Psoas muscle (tissue), 8 donors: ENCODE results near the gene COG5. TPM values are rescaled to one million over a fixed set of nuclear protein-coding genes. Genes with fewer than 3 reads are reported as not detected.

Experiments
- ATAC-seq, 4 donors: fragments of 200-7000 bp; cut with Tn5 transposase; one replicate each; pipeline ENCODE4 v1.9.1; 2020; ENCODE audit warnings: moderate library complexity in 3 of 4, mild to moderate bottlenecking in 2 of 4
- DNase-seq, 2 donors: peaks; one replicate each; pipeline ENCODE4 v3.0.0-alpha.2; 2020
- H3K27ac ChIP-seq: fragments of 200-600 bp; one replicate; pipeline ENCODE4 v1.8.0; 2022
- H3K27me3 ChIP-seq, 3 donors: fragments of 200-600 bp in 1 of 3; one replicate each; pipeline versions ENCODE4 v1.6.1 to v1.8.0; 2013 to 2022; ENCODE audit warnings: low read length in 2 of 3, mild to moderate bottlenecking in 2 of 3, moderate library complexity in 1 of 3; ENCODE audit not compliant: insufficient read depth in 3 of 3
- H3K36me3 ChIP-seq, 2 donors: fragments of 200-600 bp in 1 of 2; one replicate each; pipeline versions ENCODE4 v1.6.1 to v1.8.0; 2013 to 2022; ENCODE audit warnings: low read depth in 1 of 2, mild to moderate bottlenecking in 1 of 2, moderate library complexity in 1 of 2; ENCODE audit not compliant: insufficient read depth in 1 of 2
- H3K4me1 ChIP-seq: fragments of 200-600 bp; one replicate; pipeline ENCODE4 v1.8.0; 2022
- H3K4me3 ChIP-seq: fragments of 200-600 bp; one replicate; pipeline ENCODE4 v1.8.0; 2022; ENCODE audit warnings: mild to moderate bottlenecking
- H3K9me3 ChIP-seq: fragments of 200-600 bp; one replicate; pipeline ENCODE4 v1.8.0; 2022
- WGBS, 3 donors: extraction: QIAGEN DNeasy Blood & Tissue Kit; methylation state at CpG; one replicate each; pipeline versions ENCODE4 v1.1.6 to v1.1.7; 2013; 5-methylcytosine and 5-hydroxymethylcytosine counted together
- intact Hi-C, 2 donors: fragments of 100-400 bp; cut with DNase I; formaldehyde crosslinking; loops; one replicate each; pipeline versions ENCODE4 v1.11.0 to v1.14.2; 2022
- polyA plus RNA-seq, 3 donors: library from polyadenylated mRNA; stranded (reverse); fragments of 200-250 nt; gene quantifications; one replicate each; pipeline ENCODE4 v1.2.3, GENCODE V29; 2013
- total RNA-seq, 4 donors: library from RNA; stranded (reverse); fragmentation: NEBNext Ultra II Directional in 2 of 4; extraction: Animal tissue kit (Norgen Biotek cat#: 25700) in 2 of 4; gene quantifications; one replicate each; pipeline versions ENCODE4 v1.2.1 to v1.2.4, GENCODE V29; 2021 to 2023
- TF ChIP-seq, protein P1 (sequence below): fragments of 200-600 bp; IDR thresholded peaks from one replicate; pipeline ENCODE4 v1.8.0; 2022; ENCODE audit warnings: antibody characterized with exemption
- donor health status: healthy with polysubstance abuse.
- donor health status: DM: no; HTN: no; CAD: no; lungs with moderate emphysema.
- donor health status: Bipolar disorder and iron deficiency.
- donor health status: healthy.
- donor health status: DM: yes; HTN: yes; CAD: no.
- donor health status: DM: no; HTN: no; CAD: no.
- donor health status: DM: no; HTN: no; CAD: no.
- donor health status: DM: yes; HTN: yes; CAD: no.

The COG5 gene
- total and polyA plus RNA-seq, 7 donors = 4.8 to 35.1 (median 18.8) TPM

GRCh38 chr7:107274506-107274905 lies 289.2 kb downstream of the COG5 start:
- Histone ChIP-seq H3K4me3 (no peak overlapping the region), H3K36me3 (no peaks in the 10 kb centered on the region), H3K4me1 (peaks cover 4% of the 10 kb centered on the region), H3K9me3 (no peaks in the 10 kb centered on the region), H3K27me3 (no peaks in the 10 kb centered on the region), H3K27ac (no peak overlapping the region)
- intact Hi-C loops = no loop called here
- ATAC-seq (no peak), DNase-seq (no peak)
- WGBS, 3 donors = 80 to 93% (median 83%) methylated on average over 5 of the region's 5 CpGs
- TF ChIP-seq, protein P1, sequence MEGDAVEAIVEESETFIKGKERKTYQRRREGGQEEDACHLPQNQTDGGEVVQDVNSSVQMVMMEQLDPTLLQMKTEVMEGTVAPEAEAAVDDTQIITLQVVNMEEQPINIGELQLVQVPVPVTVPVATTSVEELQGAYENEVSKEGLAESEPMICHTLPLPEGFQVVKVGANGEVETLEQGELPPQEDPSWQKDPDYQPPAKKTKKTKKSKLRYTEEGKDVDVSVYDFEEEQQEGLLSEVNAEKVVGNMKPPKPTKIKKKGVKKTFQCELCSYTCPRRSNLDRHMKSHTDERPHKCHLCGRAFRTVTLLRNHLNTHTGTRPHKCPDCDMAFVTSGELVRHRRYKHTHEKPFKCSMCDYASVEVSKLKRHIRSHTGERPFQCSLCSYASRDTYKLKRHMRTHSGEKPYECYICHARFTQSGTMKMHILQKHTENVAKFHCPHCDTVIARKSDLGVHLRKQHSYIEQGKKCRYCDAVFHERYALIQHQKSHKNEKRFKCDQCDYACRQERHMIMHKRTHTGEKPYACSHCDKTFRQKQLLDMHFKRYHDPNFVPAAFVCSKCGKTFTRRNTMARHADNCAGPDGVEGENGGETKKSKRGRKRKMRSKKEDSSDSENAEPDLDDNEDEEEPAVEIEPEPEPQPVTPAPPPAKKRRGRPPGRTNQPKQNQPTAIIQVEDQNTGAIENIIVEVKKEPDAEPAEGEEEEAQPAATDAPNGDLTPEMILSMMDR = no peak

DNA sequence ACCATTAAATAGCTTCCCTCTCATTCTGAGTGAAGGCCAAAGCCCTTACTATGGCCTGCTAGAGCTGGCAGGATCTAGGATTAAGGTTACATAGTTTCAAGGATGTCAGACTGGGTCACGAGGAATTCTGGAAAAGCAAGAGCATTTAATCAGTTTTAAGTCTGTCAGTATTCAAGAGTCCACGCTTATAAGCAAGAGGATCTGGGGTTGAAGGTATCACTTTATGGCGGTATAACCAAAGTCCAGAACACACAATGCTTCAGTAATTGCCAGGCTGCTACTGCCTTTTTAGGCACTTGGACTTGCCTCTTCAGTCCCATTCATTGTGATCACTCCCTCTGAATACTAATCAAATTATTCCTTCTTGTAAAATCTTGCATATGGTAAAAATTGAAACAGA lies 293.9 kb downstream of the COG5 start:
- Histone ChIP-seq H3K9me3 (no peaks in the 10 kb centered on the region), H3K36me3 (no peaks in the 10 kb centered on the region), H3K27ac (no peak overlapping the region), H3K27me3 (no peaks in the 10 kb centered on the region), H3K4me1 (no peaks in the 10 kb centered on the region), H3K4me3 (no peak overlapping the region)
- DNase-seq (no peak), ATAC-seq (no peak)
- TF ChIP-seq, protein P1 = no peak
- intact Hi-C loops = no loop called here
- 41 to 54% (median 52%) methylated on average over 3 of the region's 3 CpGs for WGBS, 3 donors

DNA sequence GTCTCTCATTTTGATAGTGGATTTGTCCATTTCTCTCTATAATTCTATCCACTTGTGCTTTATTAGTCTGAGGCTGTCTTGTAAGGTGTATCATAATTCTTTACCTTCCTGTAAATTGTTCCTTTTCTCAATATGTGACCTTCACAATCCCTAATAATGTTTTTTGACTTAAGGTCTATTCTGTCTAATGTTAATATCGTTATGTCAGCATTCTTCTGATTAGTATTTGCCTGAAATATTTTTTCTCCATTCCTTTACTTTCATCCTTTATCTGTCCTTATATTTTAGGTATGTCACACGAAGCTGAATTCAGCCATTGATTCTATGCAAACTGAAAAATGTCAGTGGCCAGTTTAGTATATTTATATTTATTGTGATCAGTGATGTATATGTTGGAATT lies 295.1 kb downstream of the COG5 start:
- DNase-seq (no peak), ATAC-seq (no peak)

DNA sequence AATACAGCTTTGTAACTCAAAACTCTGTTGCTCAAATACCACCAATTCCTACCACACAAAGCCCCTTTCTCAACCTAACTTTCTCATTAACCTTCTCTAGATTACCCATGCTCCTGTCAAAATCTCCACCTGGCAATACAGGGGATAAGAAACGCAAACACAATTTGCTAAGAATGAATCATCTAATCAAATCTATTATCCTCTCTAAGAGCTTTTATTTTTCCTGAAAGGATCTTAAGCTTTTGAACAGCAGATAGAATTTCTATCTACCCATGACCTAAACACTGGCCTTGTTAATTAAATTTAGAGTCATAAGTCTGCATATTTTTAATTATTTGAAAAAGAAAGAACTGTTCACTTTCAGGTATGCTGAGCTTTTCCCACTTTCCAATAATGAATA lies 296.6 kb downstream of the COG5 start:
- Histone ChIP-seq H3K27me3 (no peaks in the 10 kb centered on the region), H3K9me3 (no peaks in the 10 kb centered on the region), H3K27ac (no peak overlapping the region), H3K4me1 (peaks cover 3% of the 10 kb centered on the region), H3K4me3 (no peak overlapping the region), H3K36me3 (no peaks in the 10 kb centered on the region)
- no peak for ATAC-seq
- DNase-seq = no peak
- WGBS, 3 donors = 79 to 93% (median 89%) methylated on average over 1 of the region's 1 CpG
- TF ChIP-seq, protein P1 = no peak
- intact Hi-C loops = no loop called here

More for the DNA sequence above, 295.1 kb downstream of the COG5 start:
- no peaks in the 10 kb centered on the region for H3K27me3 ChIP-seq
- TF ChIP-seq, protein P1 = no peak
- 95 to 100% (median 95%) methylated on average over 2 of the region's 2 CpGs for WGBS, 3 donors
- no peak overlapping the region for H3K27ac ChIP-seq
- no peaks in the 10 kb centered on the region for H3K4me1 ChIP-seq
- H3K9me3 ChIP-seq = no peaks in the 10 kb centered on the region
- intact Hi-C loops = no loop called here
- no peaks in the 10 kb centered on the region for H3K36me3 ChIP-seq
- H3K4me3 ChIP-seq = no peak overlapping the region

DNA sequence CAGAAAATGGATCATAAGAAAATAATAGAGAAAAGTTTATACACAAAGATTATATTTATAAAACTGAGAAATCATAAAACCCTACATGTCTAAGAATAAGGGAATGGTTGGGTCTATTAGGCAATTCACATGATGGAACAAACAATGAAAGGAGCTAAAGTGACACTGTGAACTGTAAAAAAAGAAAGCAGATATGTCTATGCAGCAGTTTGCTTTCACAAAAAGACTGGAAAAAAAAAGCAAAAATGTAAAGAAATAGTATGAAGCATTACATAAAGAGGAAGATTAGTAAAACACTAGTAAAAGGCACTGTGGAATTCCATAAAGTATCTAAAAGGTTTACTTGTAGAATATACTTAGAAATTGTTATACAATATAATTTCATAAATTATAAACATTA lies 299.0 kb downstream of the COG5 start:
- intact Hi-C loops = no loop called here
- Histone ChIP-seq H3K27ac (no peak overlapping the region), H3K36me3 (no peaks in the 10 kb centered on the region), H3K9me3 (no peaks in the 10 kb centered on the region), H3K27me3 (no peaks in the 10 kb centered on the region), H3K4me1 (peaks cover 3% of the 10 kb centered on the region), H3K4me3 (no peak overlapping the region)
- no peak for DNase-seq
- no peak for ATAC-seq
- TF ChIP-seq, protein P1 = no peak
